ENCODE results near the gene RERE. TPM values are rescaled to one million over a fixed set of nuclear protein-coding genes. Genes with fewer than 3 reads are reported as not detected.

The RERE gene
- total RNA-seq, 1 donor = 55.0 TPM

DNA sequence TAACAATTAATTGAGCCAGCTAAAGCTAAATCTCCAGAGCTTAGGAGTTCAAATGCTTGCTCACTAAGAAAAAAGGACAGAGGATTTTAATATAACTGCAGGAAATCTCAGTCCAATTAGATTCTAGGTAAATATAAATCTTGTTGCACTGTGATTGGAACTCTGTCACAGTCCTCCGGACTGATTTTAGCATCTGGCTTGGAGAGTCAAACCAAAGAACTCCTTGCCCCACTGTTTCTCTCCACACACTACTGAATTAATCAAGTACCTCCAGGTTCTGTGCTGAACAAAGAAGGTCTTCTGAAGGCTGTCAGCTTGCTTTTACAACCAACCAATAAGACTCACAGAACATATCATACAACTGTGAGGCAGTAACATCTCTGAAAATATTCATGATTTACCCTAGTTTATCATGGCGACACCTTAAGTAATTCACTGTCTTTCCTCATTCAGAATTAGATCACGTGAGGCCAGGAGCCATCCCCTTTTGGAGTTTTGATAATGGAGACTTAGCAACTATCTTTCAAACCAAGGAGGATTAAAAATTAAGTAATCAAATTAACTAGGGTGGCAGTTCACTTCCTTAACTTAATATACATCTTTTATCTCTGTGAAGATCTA, 176.0 kb downstream of the RERE start:
- Histone ChIP-seq H3K4me3 (ENCODE audit: insufficient read depth, low read length) (no peak overlapping the region), H3K4me2 (ENCODE audit: insufficient read depth, low read length) (no peak overlapping the region), H3K79me2 (ENCODE audit: insufficient read depth, low read length) (peaks cover 49% of the 10 kb centered on the region), H2AFZ (ENCODE audit: low read length) (no peak overlapping the region), H3K4me1 (ENCODE audit: insufficient read depth, low read length) (no peaks in the 10 kb centered on the region), H3K27me3 (ENCODE audit: insufficient read depth, low read length) (no peaks in the 10 kb centered on the region), H3K27ac (ENCODE audit: low read depth, low read length) (no peak overlapping the region), H4K20me1 (ENCODE audit: insufficient read depth, low read length) (no peaks in the 10 kb centered on the region), H3K9me3 (ENCODE audit: low read depth, low read length) (no peaks in the 10 kb centered on the region), H3K36me3 (ENCODE audit: insufficient read depth, low read length) (no peaks in the 10 kb centered on the region)
- DNase-seq (ENCODE audit: insufficient read length, low spot score, missing footprints) = no peak
- TF ChIP-seq, protein P1, sequence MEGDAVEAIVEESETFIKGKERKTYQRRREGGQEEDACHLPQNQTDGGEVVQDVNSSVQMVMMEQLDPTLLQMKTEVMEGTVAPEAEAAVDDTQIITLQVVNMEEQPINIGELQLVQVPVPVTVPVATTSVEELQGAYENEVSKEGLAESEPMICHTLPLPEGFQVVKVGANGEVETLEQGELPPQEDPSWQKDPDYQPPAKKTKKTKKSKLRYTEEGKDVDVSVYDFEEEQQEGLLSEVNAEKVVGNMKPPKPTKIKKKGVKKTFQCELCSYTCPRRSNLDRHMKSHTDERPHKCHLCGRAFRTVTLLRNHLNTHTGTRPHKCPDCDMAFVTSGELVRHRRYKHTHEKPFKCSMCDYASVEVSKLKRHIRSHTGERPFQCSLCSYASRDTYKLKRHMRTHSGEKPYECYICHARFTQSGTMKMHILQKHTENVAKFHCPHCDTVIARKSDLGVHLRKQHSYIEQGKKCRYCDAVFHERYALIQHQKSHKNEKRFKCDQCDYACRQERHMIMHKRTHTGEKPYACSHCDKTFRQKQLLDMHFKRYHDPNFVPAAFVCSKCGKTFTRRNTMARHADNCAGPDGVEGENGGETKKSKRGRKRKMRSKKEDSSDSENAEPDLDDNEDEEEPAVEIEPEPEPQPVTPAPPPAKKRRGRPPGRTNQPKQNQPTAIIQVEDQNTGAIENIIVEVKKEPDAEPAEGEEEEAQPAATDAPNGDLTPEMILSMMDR (IDR thresholded peaks at IDR 0.05; ENCODE audit: extremely low read depth, low read depth, low read length) = no peak

- Histone ChIP-seq H3K4me1 (ENCODE audit: insufficient read depth, low read length) (no peaks in the 10 kb centered on the region), H3K27ac (ENCODE audit: low read depth, low read length) (no peak overlapping the region), H3K9me3 (ENCODE audit: low read depth, low read length) (no peaks in the 10 kb centered on the region), H2AFZ (ENCODE audit: low read length) (no peak overlapping the region), H3K79me2 (ENCODE audit: insufficient read depth, low read length) (peaks cover 43% of the 10 kb centered on the region), H4K20me1 (ENCODE audit: insufficient read depth, low read length) (no peaks in the 10 kb centered on the region), H3K27me3 (ENCODE audit: insufficient read depth, low read length) (no peaks in the 10 kb centered on the region), H3K36me3 (ENCODE audit: insufficient read depth, low read length) (no peaks in the 10 kb centered on the region), H3K4me2 (ENCODE audit: insufficient read depth, low read length) (no peak overlapping the region), H3K4me3 (ENCODE audit: insufficient read depth, low read length) (no peak overlapping the region)
- DNase-seq (ENCODE audit: insufficient read length, low spot score, missing footprints) = no peak
- TF ChIP-seq, protein P1 (IDR thresholded peaks at IDR 0.05; ENCODE audit: extremely low read depth, low read depth, low read length) = no peak
Observed at GRCh38 chr1:8640950-8641349, 176.5 kb downstream of the RERE start.

DNA sequence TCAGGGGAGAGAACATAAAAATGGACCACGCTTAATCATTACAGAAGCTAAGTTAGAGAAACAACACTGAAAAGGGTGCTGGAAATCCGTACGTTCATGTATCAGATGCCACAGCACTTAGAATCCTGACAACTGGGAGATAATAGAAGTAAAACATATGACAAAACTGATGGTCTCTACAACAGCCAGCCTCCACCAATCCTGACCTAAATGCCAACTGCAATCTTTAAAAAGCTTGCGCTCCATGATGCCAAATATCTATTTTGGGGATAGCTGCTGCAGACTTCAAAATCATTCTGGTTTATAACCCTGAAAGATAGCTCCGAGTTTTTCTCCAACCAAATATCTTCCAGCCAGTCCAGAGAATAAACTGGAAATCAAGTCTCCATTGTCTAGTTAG, 178.3 kb downstream of the RERE start:
- Histone ChIP-seq H3K36me3 (ENCODE audit: insufficient read depth, low read length) (no peaks in the 10 kb centered on the region), H3K27ac (ENCODE audit: low read depth, low read length) (no peak overlapping the region), H4K20me1 (ENCODE audit: insufficient read depth, low read length) (no peaks in the 10 kb centered on the region)

DNA sequence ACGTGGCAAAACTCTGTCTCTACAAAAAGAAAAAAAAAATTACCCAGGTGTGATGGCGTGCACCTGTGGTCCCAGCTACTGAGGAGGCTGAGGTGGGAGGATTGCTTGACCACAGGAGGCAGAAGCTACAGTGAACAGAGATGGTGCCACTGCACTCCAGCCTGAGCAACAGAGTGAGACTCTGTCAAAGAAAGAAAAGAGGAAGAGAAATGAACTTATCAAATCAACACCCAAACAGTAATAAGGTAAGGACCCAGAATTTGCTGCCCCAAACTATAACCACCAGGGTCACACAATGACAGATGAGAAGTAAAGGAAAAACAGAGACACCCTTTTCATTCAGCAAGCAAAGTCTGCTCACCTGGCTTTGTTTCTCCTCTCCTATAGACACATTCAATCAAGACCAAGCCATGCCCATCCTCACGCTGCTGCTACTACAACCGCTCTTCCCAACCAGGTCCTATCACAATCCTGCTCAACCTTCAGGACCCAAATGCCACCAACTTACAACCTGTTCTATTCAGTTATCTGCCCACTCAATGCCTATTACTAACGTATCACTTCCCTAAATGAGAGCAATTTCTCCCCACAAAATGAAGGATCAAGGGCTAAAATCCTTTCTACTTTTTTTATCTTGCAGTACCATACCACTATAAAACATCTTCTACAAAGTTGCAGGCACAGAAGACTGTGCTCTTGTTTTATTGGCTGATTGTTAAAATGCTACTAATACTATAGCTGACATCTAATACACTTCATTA, 183.5 kb downstream of the RERE start:
- no peak overlapping the region for H3K4me2 ChIP-seq (ENCODE audit: insufficient read depth, low read length)
- TF ChIP-seq, protein P1 (IDR thresholded peaks at IDR 0.05; ENCODE audit: extremely low read depth, low read depth, low read length) = no peak
- H2AFZ ChIP-seq (ENCODE audit: low read length) = no peak overlapping the region
- no peaks in the 10 kb centered on the region for H4K20me1 ChIP-seq (ENCODE audit: insufficient read depth, low read length)
- H3K27me3 ChIP-seq (ENCODE audit: insufficient read depth, low read length) = no peaks in the 10 kb centered on the region
- H3K79me2 ChIP-seq (ENCODE audit: insufficient read depth, low read length) = peaks cover 58% of the 10 kb centered on the region
- no peaks in the 10 kb centered on the region for H3K9me3 ChIP-seq (ENCODE audit: low read depth, low read length)
- DNase-seq (ENCODE audit: insufficient read length, low spot score, missing footprints) = no peak
- H3K4me1 ChIP-seq (ENCODE audit: insufficient read depth, low read length) = peaks cover 23% of the 10 kb centered on the region
- H3K36me3 ChIP-seq (ENCODE audit: insufficient read depth, low read length) = no peaks in the 10 kb centered on the region
- H3K27ac ChIP-seq (ENCODE audit: low read depth, low read length) = no peak overlapping the region
- H3K4me3 ChIP-seq (ENCODE audit: insufficient read depth, low read length) = no peak overlapping the region

More for the DNA sequence above, 178.3 kb downstream of the RERE start:
- TF ChIP-seq, protein P1 (IDR thresholded peaks at IDR 0.05; ENCODE audit: extremely low read depth, low read depth, low read length) = no peak
- Histone ChIP-seq H3K79me2 (ENCODE audit: insufficient read depth, low read length) (peaks cover 40% of the 10 kb centered on the region), H2AFZ (ENCODE audit: low read length) (no peak overlapping the region), H3K4me3 (ENCODE audit: insufficient read depth, low read length) (no peak overlapping the region), H3K4me1 (ENCODE audit: insufficient read depth, low read length) (no peaks in the 10 kb centered on the region), H3K4me2 (ENCODE audit: insufficient read depth, low read length) (no peak overlapping the region), H3K9me3 (ENCODE audit: low read depth, low read length) (no peaks in the 10 kb centered on the region), H3K27me3 (ENCODE audit: insufficient read depth, low read length) (no peaks in the 10 kb centered on the region)
- no peak for DNase-seq (ENCODE audit: insufficient read length, low spot score, missing footprints)

All from osteoblast (primary cell).